Measurements from ENCODE around the gene CCNQ. TPM values are rescaled to one million over a fixed set of nuclear protein-coding genes. Genes with fewer than 3 reads are reported as not detected.

Gene CCNQ
- total and polyA plus RNA-seq, 2 of the 8 experiments (the other 6 are each of a cell fraction or from before 2014, with no cell fraction given) = 16.6 to 32.1 TPM

- TF ChIP-seq RAD21 (IDR thresholded peaks at IDR 0.05 in 1 of 2, conservative IDR thresholded peaks at IDR 0.05 in 1 of 2; ENCODE audit: low read depth in 2 of 2, low read length in 2 of 2) (no peak), SAP30 (IDR thresholded peaks at IDR 0.05; ENCODE audit: insufficient read depth, insufficient replicate concordance, low read length) (no peak), KDM1A (IDR thresholded peaks at IDR 0.05; ENCODE audit: borderline replicate concordance, low read length) (no peak)
These were observed 49.7 kb downstream of the CCNQ start (continued) for GRCh38 chrX:153549231-153549630.

All from H1 (cell line).